Activated CD8-positive, alpha-beta memory T cell treated with anti-CD3 and anti-CD28 coated beads, Interleukin-2, amount 50 U/mL, for 4 hours (primary cell): ENCODE measurements around the gene C1orf21.

Experiments used
- DNase-seq: peaks from one replicate; pipeline ENCODE4 v3.0.0-alpha.2; 2020

Gene C1orf21

DNA sequence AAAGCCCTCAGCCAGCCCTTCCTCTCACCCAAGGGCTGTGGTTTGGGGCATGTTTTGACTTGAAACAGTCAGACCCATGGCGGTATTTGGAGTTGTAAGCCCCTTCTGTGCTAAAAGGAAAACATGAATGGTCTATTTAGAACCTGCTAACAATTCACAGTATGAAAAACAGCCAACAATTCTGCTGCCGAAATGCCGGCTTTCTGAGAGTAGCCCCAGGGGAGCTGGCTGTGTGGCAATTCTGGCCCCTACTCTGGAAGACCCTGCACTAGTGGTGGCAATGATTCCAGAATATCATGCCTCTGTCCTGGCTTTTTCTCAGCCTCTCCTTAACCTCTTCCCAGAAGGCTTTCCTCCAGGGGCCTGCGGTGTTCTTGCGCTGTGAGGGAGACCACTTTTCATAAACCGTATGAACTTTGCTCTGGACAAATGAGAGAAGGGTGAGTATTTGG is 249.2 kb downstream of the C1orf21 start:
- no peak for DNase-seq

DNA sequence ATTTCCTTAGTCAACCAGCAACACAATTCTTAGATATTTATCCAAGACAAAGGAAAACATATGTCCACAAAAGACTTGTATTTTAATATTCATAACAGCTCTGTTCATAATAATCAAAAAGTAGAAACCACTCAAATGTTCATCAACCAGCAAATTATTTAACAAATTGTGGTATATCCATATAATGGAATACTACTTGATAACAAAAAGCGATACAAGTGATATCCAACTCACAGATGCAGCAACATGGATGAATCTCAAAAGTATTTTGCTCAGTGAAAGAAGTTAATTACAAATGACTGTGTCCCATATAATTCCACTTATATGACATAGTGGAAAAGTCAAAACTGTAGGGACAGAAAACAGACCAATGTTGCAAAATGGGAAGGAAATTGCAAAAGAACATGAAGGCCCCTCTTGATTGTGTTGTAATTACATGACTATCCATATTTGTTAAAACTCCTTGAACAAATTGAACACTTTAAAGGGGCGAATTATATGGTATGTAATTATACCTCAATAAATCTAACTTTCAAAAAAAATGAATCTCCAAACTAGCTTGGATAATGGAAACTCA is 250.9 kb downstream of the C1orf21 start:
- DNase-seq = no peak

DNA sequence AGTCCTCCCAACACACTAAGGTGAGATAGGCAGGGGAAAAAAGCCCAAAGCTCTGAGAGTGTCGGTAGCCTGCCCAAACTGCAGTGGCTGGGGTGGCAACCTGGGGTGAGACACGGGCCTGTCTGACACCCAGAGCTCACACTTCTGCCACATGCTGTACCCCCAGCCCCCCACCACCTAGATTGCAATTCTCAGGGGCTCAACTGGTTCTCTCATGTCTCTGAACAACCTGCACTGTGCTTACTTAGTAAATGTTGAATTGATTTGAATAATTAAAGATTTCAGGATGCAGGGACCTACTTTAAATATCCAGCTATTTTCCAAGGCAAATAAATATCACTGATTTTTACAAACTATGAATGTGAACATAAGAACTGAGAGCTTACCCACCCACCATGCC is 252.4 kb downstream of the C1orf21 start:
- DNase-seq = no peak

DNA sequence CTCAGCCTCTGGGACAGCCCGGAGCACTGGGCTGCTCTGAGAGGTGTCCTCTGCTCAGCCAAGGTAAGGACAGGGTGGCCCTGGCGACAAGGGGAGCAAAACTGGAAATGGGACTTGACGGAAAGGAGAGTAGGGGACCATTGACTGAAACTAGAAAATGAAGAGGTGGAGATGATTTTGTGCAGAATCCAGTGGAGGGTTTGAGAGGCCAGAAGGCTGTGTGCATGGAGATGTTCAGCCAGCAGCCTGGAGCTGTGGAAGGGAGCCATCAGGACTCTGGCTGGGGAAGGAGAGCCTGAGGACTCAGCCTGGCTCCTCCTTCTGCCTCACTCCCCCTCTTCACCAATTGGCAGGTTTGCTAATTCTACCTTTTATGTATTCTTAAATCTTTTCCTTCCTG is 253.7 kb downstream of the C1orf21 start:
- DNase-seq = no peak

DNA sequence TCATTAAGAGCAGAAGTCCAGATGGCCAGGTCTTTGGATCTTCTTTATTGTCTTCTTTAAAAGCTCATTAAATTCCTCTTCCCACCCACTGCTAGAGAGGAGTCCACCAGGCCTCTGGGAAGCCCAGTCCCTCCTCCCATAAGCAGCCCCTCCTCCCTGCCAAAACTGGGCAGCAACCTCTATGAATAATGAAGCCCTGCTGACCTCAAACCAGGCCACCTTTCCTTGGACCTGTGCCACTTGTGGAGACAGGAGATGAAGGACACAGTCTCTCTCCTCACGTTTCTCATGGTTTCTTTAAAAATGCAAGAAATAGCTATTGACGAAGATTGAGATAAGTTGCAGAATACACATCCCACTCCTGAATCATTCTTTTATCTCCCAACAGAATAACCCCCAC is 255.1 kb downstream of the C1orf21 start:
- no peak for DNase-seq

DNA sequence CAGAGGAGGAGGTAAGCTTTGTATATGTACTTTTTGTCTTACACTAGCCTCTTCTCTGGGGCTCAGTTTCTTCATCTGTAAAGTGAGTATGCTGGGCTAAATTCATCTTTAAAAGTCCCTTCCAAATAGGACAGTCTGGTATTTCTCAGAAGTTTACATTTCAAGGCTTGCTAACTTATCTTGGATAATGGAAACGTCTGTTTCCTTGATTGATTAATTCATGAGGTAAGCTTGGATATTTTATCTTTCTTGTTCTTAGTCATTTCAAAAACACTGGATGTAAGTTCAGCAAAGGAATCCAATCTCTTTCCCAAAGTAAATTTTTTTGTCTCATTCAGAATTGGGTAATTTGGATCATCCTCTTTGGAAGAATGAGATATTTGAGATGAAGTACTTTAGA is 256.8 kb downstream of the C1orf21 start:
- no peak for DNase-seq

DNA sequence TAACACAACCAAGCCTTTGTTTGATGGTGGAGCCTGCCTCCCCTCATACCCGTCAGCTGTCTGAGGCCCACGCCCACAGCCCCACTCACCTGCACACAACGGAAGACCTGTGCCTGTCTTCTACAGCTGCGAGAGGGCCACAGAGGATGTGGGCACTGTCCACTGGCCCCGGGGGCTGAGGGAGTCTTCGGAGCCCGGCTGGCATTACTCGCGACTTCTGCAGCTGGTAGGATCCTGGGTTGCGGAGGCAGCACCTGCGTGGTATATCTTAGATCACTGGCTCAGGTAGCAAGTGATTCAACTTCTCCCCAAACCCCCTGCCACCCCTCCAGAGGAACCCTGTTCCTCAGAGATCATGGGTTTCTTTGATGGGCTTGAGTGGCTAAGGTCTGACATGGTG is 257.9 kb downstream of the C1orf21 start:
- DNase-seq = no peak

DNA sequence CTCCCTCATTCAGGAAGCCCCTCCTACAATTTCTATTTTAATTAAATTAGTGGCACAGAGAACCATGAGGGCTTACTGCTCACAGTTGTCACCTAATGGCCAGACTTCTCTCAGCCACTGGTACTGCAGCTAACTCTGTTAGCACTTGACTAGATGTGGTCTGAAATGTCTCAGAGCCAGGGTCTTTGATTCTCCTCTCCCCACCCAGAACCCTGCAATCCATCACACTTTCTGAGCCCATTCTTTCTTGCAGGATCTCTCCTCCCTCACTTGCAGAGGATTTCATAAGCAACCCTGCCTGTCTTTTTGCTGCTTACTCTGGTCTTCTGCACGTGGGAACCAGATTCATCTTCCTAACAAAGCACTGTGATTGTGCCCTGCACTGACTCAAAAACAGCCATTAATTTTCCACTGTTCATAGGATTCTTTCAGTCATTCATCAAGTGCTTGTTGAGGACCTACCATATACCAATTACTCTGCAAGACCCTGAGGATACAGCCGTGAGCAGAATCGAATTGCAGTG is 259.4 kb downstream of the C1orf21 start:
- DNase-seq = no peak

DNA sequence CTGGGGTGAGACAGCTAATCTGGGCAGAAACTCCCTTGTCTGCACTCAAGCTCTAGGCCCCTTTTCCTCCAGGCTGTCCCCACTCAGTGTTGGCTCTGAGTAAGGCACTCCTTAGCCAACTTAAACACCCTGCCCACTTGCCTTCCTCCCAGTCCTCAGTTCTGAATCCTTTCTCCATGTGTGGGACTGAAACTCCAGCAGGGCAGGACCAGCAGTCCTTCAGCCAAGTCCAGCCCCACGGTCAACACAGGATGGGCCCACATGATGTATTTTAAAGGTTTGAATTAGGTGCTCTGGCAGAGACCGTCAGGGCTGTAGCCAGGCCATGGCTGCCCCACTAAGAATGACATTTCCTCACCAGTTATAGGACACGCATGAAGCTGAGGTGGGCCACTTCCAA is 260.0 kb downstream of the C1orf21 start:
- no peak for DNase-seq

DNA sequence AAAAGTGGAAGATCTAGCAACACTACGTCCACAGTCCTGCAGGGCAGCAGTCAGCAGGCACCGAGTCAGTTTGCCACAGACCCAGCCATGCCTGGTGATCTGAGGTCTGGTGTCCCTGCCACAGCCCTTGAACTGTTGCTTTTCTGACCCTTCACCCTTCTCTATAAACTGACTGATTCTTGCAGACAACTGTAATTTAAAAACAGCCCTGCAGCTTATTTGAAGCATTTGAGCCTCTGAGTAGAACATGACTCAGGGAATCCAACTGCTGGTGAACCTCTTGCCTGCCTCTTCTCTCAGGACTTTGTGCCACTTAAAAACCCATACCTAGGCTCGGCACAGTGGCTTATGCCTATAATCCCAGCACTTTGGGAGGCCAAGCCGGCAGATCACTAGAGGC is 260.6 kb downstream of the C1orf21 start:
- DNase-seq = no peak

DNA sequence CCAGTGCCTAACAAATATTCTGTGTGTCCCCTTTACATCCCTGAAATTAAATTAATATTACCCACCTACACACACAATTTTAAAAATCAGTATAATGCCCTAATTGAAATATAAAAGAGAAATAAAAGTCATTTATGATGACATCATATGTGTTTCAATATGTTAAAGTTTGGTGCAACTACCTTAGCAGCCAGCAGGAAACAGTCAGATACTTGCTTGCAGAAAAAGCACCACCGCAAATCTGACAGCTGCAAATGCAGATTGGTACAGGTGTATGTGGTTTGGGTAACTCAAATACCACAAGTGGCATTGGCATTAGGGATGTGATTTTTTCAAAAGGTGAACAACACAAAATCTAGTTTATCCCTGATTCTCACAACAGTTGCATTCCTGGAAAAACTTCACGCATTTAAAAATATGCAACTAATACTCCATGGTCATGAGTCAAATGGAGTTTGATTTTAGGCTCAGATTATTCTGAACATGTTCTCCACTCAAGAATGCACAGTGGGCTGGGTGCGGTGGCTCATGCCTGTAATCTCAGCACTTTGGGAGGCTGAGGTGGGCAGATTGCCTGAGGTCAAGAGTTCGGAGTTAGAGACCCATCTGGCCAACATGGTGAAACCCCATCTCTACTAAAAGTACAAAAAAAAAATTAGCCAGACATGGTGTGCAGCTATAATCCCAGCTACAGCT is 261.5 kb downstream of the C1orf21 start:
- DNase-seq = no peak

DNA sequence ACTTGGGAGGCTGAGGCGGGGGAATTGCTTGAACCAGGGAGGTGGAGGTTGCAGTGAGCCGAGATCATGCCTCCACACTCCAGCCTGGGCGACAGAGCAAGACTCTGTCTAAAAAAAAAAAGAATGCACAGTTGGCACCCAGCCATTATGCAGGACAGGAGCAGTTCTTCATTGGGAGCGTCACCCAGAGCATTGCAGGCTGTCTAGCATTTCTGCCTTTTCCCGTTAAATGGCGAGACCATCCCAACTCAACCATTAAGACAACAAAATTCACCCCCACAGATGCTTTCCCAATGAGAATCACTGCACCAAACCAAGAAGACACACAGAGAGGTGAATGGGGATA is 262.0 kb downstream of the C1orf21 start:
- DNase-seq = no peak

DNA sequence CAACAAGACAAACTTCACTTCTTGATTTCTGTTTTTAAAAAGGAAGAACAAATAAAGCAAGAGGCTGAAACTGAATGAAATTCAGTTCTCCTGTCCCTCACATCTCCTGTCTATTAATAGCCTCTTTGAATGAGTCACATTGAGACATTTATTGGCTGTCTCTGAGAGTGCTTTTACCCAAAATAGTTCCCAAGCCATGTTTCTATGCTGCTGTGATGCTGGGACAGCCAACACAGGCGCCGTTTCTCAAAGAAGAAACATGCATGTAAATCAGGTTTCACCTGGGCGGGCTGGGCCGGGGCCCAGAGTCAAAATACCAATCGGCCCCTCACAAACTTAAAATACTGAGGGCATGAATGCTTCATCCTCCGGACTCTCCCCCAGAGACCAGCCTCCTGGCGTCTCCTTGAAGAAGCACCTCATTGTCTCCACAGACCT is 262.6 kb downstream of the C1orf21 start:
- no peak for DNase-seq

DNA sequence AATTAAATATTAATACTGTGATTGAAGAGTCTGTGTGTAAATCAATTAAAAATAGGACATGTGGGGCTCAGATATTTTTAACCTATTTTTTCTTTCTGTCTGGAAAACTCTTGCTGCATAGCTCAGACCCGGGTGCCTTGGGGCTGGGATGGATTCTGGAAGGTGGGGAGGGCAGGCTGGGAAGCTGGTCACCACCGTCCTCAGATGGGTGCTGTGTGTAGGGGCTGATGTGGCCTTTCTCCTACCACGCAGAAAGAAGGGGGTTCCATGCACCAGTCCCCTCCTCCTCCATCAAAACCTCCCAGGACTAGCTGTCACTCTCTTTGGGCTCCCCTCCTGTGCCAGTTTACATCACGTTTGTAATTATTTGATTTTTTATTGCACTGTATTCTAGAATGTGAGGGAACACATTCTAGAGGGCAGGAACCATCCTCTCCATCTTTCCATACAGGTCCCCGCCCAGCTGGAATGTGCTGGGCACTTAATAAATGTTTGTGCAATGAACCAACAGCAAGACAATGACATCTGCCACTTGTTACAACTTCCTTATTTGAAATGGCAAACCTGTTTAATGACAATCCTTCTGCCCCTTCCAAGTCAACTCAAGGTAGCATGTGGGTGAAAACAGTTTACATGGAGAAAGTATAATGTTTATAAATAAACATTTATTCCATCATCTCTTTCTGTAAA is 263.5 kb downstream of the C1orf21 start:
- no peak for DNase-seq

DNA sequence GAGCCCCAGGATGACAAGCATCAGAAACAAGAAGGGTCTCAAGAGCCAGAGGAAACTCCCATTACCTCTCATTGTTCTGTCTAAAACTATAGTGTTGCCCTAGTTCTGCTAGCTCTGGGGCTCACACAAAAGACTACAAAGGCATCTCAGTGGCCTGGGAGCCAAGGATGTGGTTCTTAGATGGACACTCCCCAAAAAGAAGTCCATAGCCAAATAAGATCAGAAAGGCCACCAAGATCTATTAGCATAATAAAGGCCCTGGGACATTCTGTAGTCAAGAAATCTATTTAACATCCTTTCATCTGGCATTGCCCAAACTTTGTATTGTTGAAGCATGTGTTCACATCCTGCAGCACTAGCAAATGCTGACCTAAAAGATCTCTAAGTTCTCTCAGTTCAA is 268.4 kb downstream of the C1orf21 start:
- no peak for DNase-seq

DNA sequence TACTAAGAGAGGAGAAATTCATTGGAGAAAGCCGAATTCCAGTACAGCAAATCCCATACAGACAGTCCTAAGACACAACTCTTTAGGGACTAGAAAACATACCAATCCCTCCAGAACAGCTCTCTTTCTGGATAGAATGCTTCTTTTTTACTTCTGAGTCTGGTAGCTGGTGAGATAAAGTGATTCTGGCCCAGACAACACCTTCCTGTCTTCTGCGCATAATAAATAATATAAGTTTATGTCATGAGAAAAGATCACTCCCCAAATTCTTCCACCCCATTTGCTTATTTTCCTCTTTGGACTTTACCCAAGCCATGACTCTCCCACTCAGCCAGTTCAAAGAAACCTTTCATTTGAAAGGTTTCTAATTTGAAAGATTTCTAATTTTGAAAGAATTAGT is 269.4 kb downstream of the C1orf21 start:
- no peak for DNase-seq

DNA sequence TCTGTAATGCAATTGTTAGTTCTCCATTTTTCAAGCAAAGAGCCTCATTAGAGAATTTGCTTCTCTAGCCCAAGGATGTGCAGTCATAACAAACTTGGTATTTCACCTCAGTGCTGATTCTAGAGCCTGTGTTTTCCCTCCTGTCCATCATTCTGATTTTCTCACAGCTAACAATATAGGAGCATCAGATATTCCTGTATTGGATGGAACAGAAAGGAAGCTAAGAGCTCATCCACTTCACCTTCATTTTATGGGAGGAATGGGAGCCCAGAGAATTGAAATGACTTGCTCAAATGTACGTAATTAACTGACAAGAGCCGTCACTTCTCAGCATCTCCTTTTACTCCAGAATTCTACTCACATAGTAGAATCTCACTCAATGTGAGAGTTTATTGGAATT is 271.2 kb downstream of the C1orf21 start:
- no peak for DNase-seq

DNA sequence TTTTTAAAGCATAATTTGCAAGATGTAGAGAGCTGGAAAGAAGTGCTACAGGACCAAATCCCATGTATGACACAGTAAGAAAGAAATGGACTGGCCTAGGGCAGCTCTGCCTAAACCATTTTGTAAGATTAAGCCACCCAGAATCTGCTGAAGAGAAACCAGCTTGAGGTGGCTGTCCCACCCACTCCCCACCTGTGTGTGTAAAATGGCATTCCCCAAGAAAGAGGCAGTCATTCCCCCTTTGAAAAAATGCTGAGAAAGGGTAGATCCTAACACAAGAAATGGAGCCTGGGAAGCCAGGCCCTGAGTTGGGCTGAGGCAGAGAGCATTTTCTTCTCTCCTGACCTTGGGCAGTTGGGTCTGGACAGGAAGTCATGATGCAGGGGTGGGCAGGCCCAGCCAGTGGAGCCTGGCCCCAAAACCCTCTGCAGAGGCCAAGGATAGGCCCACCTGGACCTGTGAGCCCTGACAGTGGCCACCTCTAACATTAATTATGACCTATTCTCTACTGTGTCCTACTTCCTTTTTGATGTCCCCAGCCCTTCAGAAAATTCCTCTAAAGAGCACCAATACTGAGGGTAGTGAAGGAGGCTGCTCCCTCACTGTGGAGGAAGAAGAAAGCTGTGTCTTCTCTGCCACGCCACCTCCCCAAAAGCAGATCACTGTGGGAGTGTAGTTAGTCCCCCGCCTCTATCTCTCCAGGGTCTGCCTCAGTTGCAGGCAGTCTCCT is 273.8 kb downstream of the C1orf21 start:
- DNase-seq = no peak

DNA sequence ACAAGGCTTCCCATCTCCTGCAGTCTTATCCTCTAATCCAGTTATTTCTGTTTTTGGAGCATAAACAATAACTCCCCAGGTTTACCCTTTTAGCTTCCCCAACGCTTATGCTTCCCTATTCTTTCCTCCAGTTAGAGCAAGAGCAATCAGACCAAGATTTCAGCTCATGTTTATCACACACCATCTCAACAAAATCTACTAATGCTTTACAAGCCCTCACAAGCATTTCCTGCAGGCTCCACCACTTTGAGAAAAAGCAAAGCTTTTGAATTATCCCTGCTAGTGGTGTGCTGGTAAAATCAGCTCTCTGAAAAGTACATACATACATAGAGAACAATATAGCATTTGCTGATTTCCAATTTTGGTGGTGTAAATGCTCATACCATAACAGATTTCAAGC is 275.0 kb downstream of the C1orf21 start:
- no peak for DNase-seq

DNA sequence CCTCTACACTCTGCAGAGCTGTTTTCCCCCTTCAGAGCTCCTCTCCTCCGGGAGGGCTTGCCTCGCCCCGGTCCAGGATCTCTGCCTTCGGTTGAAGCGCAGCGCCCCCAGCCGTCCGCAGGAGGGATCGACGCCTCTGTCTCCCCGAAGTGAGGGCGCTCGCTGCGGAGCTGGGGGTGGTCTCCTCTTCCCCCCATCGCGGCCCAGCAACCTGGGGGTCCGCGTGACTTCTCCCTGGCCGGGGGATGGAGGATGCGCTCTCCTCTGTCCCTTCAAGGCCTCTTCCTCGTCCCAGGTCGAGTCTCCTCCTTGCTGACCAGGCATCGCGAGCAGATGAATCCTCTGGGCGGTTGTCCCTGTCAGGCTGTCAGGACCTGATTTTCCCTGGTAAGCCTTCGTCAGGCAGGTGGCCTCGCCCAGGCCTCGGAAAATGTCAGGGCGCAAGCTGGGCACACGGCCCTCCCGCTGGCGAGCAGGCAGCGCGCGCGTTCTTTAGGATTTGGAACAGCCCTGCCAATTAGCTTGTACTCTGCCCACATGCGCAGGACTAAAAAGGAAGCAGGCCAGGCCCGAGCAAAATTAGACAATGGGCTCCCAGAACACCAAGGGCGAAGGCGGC is 277.3 kb downstream of the C1orf21 start:
- DNase-seq = no peak

DNA sequence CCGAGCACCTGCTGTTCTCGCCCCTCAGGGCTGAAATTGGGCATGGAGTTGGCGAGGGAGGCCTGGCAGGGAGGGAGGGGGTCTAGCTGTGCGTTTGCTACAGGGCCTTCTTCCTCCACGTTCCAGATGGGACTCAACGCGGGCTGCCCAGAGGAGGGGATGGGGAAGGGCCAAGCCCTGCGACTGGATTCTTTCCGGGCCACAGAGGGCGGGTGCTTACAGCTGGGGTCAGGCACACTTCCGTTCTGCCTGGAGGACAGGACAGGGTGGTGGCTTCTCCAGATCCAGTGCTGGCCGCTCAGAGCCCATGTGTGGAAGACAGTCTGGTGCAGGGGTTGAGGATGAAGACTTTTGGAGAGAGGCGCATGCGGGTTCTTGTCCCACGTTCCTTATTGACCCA is 277.8 kb downstream of the C1orf21 start:
- no peak for DNase-seq

DNA sequence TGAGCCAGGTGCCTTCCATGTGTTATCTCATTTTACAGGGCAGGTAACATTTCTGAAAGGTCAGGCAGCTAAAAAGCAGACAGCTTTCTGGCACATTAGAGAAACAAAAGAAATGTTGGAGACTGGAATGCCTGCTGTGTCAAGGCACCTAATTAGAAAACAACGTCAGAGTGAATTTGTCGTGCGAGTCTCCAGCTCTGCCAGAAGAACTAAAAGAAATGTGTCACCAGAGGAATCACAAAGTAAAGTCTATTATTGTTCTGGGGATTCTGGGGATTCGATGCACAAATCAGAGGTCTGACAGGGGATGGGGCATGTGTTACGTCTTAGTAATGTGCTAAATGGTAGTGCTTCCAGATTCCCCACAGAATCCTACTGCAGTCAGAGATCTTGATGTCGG is 278.5 kb downstream of the C1orf21 start:
- no peak for DNase-seq

DNA sequence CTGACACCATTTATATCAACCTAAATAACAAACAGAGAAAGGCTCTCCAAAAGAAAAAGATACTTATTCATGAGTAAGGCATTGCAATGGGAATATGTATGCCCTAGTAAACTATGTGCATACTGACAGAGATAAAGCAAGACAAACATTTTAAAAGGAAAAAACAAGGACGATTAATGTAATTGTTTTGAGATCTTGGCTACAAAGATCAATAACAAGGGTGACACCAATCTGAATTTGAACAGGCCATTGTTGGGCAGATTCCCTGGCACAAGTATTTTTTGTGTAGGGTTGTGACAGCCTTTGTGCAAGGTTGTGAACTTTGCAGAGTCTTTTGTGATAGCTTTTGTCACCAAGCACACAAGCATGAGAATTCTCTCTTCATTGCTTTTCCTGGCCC is 282.6 kb downstream of the C1orf21 start:
- no peak for DNase-seq
